MM.1S (cell line): ENCODE measurements around the gene SLITRK6.

Experiments used
- DNase-seq: peaks from one replicate; pipeline ENCODE4 v3.0.0-alpha.2; 2015
- H2AFZ ChIP-seq: fragments of 300-600 bp; sonication (generic); 2 replicates; pipeline ENCODE4 v1.6.0; 2016; ENCODE audit warnings: antibody characterized with exemption, low read length
- H3F3A ChIP-seq: fragments of 300-600 bp; sonication (generic); 2 replicates; pipeline ENCODE4 v1.6.1; 2016; ENCODE audit warnings: mild to moderate bottlenecking, antibody characterized with exemption, low read length, moderate library complexity, mixed read lengths; ENCODE audit not compliant: insufficient read depth
- H3K27ac ChIP-seq: fragments of 300-600 bp; sonication (generic); 2 replicates; pipeline ENCODE4 v1.5.1; 2016; ENCODE audit warnings: mild to moderate bottlenecking, low read length
- H3K27me3 ChIP-seq: fragments of 300-600 bp; sonication (generic); replicated peaks from 2 replicates; pipeline ENCODE4 v1.6.0; 2016; ENCODE audit warnings: low read length; ENCODE audit not compliant: insufficient read depth
- H3K36me3 ChIP-seq: fragments of 300-600 bp; sonication (generic); replicated peaks from 2 replicates; pipeline ENCODE4 v1.6.1; 2016; ENCODE audit warnings: mild to moderate bottlenecking, low read length, mixed read lengths; ENCODE audit not compliant: insufficient read depth
- H3K4me1 ChIP-seq: fragments of 300-600 bp; sonication (generic); 2 replicates; pipeline ENCODE4 v1.6.1; 2016; ENCODE audit warnings: low read length, mixed read lengths
- H3K4me2 ChIP-seq: fragments of 300-600 bp; sonication (generic); 2 replicates; pipeline ENCODE4 v1.6.0; 2016; ENCODE audit warnings: low read depth, low read length
- H3K4me3 ChIP-seq: fragments of 300-600 bp; sonication (generic); 2 replicates; pipeline ENCODE4 v1.5.1; 2016; ENCODE audit warnings: low read length, mixed read lengths
- H3K79me2 ChIP-seq: fragments of 300-600 bp; sonication (generic); 2 replicates; pipeline ENCODE4 v1.6.1; 2016; ENCODE audit warnings: mixed run types, low read length, mixed read lengths
- H3K9ac ChIP-seq: fragments of 300-600 bp; sonication (generic); 2 replicates; pipeline ENCODE4 v1.6.1; 2016; ENCODE audit warnings: low read length, mixed read lengths
- H3K9me2 ChIP-seq: fragments of 300-600 bp; sonication (generic); replicated peaks from 2 replicates; pipeline ENCODE4 v1.6.1; 2016; ENCODE audit warnings: mild to moderate bottlenecking, low read length, mixed read lengths; ENCODE audit not compliant: insufficient read depth
- H3K9me3 ChIP-seq: fragments of 300-600 bp; sonication (generic); replicated peaks from 2 replicates; pipeline ENCODE4 v1.6.1; 2016; ENCODE audit warnings: mild to moderate bottlenecking, low read length, mixed read lengths; ENCODE audit not compliant: insufficient read depth
- H4K20me1 ChIP-seq: fragments of 300-600 bp; sonication (generic); 2 replicates; pipeline ENCODE4 v1.6.1; 2016; ENCODE audit warnings: mild to moderate bottlenecking, low read length, moderate library complexity, mixed read lengths; ENCODE audit not compliant: insufficient read depth
- EZH2 ChIP-seq: fragments of 300-600 bp; sonication (generic); optimal IDR thresholded peaks from 2 replicates; pipeline ENCODE3; 2017; ENCODE audit warnings: low read depth, mild to moderate bottlenecking, antibody characterized with exemption, low read length, mixed read lengths
- EZH2phosphoT487 ChIP-seq: fragments of 300-600 bp; sonication (generic); IDR thresholded peaks from 2 replicates; pipeline ENCODE4 v1.6.1; 2018; ENCODE audit warnings: antibody characterized with exemption, low read length
- TF ChIP-seq, protein P1 (sequence below): fragments of 300-600 bp; sonication (generic); IDR thresholded peaks from 2 replicates; pipeline ENCODE4 v1.5.1; 2016; ENCODE audit warnings: antibody characterized with exemption, low read length, mixed read lengths

The SLITRK6 gene

DNA sequence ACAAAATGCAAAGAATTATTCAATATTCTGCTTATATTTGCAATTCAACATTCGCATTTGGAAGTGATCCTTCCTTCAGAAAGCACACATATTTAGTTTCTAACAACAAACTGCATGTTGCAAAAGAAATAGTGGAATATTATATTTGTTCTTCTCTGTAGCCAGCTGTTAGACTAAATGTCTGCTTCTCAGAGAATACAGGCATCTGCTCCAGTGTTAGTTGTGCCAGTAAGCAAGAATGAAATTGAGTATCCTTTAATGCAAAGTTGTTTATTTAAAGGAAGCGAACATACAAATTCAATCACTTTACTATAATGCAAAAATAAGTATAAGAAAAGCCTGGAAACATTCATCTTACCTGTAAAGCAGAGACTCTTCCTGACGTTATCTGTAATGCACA lies 663 bp downstream of the SLITRK6 start:
- Histone ChIP-seq H4K20me1 (no peaks in the 10 kb centered on the region), H3K4me3 (no peak overlapping the region), H3K36me3 (no peaks in the 10 kb centered on the region), H3K79me2 (no peaks in the 10 kb centered on the region), H3K9me3 (no peaks in the 10 kb centered on the region), H3K27me3 (no peaks in the 10 kb centered on the region), H2AFZ (no peak overlapping the region), H3K4me1 (no peaks in the 10 kb centered on the region), H3F3A (no peaks in the 10 kb centered on the region), H3K9ac (no peak overlapping the region), H3K9me2 (no peaks in the 10 kb centered on the region), H3K4me2 (no peak overlapping the region), H3K27ac (no peak overlapping the region)
- no peak for TF ChIP-seq EZH2phosphoT487
- TF ChIP-seq, protein P1, sequence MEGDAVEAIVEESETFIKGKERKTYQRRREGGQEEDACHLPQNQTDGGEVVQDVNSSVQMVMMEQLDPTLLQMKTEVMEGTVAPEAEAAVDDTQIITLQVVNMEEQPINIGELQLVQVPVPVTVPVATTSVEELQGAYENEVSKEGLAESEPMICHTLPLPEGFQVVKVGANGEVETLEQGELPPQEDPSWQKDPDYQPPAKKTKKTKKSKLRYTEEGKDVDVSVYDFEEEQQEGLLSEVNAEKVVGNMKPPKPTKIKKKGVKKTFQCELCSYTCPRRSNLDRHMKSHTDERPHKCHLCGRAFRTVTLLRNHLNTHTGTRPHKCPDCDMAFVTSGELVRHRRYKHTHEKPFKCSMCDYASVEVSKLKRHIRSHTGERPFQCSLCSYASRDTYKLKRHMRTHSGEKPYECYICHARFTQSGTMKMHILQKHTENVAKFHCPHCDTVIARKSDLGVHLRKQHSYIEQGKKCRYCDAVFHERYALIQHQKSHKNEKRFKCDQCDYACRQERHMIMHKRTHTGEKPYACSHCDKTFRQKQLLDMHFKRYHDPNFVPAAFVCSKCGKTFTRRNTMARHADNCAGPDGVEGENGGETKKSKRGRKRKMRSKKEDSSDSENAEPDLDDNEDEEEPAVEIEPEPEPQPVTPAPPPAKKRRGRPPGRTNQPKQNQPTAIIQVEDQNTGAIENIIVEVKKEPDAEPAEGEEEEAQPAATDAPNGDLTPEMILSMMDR = no peak
- no peak for TF ChIP-seq EZH2
- no peak for DNase-seq

DNA sequence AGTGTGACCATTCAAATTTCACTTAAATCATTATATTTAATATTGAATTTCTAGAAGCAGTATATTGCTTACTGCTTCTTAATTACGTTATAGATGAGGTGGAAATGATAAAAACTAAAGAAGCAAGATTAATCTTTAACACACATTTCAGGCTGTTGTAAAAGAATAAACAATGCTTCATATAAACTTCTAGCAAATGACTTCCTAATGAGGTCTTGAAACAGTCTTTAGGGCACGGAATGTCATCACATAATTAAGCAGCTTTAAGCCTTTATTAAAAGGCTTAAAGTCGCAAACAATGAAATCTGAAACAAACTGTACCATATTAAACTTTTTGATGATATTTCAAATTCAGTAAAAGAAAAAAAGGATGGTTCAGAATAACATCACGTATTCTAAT lies 1.9 kb downstream of the SLITRK6 start:
- H3F3A ChIP-seq = no peaks in the 10 kb centered on the region
- no peaks in the 10 kb centered on the region for H3K9me3 ChIP-seq
- no peak overlapping the region for H3K27ac ChIP-seq
- H3K4me2 ChIP-seq = no peak overlapping the region
- no peaks in the 10 kb centered on the region for H3K9me2 ChIP-seq
- no peak overlapping the region for H3K4me3 ChIP-seq
- no peaks in the 10 kb centered on the region for H3K4me1 ChIP-seq
- no peaks in the 10 kb centered on the region for H3K27me3 ChIP-seq
- H3K36me3 ChIP-seq = no peaks in the 10 kb centered on the region
- H3K9ac ChIP-seq = no peak overlapping the region
- H4K20me1 ChIP-seq = no peaks in the 10 kb centered on the region
- H2AFZ ChIP-seq = no peak overlapping the region
- DNase-seq = no peak
- TF ChIP-seq EZH2 = no peak
- TF ChIP-seq, protein P1 = no peak
- no peak for TF ChIP-seq EZH2phosphoT487
- no peaks in the 10 kb centered on the region for H3K79me2 ChIP-seq

DNA sequence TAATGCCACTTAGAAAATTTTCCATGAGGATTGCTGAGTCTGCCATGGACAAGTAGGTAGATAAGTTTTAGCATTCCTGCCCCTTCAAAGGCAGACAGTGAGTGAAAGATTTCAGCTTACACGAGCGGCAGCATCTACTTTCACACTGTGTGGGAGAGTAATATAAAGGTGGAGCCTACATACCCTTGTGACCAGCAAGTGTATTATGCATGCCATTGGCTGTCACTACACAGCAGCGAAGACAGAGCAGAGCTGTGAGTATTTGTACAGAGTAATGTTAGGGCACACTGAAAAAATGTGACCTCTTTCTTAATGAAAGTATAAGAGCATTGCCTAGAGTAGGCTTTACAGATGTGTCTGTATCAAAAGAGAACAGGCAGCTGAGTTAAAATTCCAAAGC lies 14.0 kb downstream of the SLITRK6 start:
- Histone ChIP-seq H3F3A (no peaks in the 10 kb centered on the region), H3K27me3 (no peaks in the 10 kb centered on the region), H3K9ac (no peak overlapping the region), H4K20me1 (no peaks in the 10 kb centered on the region), H3K9me3 (no peaks in the 10 kb centered on the region), H3K4me1 (no peaks in the 10 kb centered on the region), H3K36me3 (no peaks in the 10 kb centered on the region), H3K4me3 (no peak overlapping the region), H3K79me2 (no peaks in the 10 kb centered on the region), H3K4me2 (no peak overlapping the region), H2AFZ (no peak overlapping the region), H3K9me2 (no peaks in the 10 kb centered on the region), H3K27ac (no peak overlapping the region)
- TF ChIP-seq, protein P1 = no peak
- no peak for TF ChIP-seq EZH2phosphoT487
- no peak for TF ChIP-seq EZH2
- DNase-seq = no peak
